8988T (cell line): ENCODE measurements around the gene CAMK2N2.

Experiments
- DNase-seq: peaks from one replicate; pipeline ENCODE4 v3.0.0; 2011

Gene CAMK2N2

DNA sequence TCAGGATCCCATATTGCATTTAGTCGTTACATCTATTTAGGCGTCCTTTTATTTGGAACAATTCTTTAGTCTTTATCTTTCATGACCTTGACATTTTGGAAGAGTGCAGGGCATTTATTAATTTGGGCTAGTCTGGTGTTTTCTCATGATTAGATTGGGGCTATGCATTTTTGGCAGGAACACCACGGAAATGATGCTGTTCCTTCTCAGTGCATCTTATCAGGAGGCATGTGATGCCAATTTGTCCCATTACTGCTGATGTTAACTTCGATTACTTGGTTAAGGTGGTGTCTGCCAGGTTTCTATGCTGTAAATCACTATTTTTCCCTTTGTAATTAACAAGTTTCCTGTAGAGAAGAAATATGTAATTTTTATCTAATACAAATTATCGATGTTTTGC lies 50.1 kb downstream of the CAMK2N2 start:
- no peak for DNase-seq
